K562 (cell line): ENCODE data around the gene NAA38. TPM values are rescaled to one million over a fixed set of nuclear protein-coding genes. Genes with fewer than 3 reads are reported as not detected.

Experiments
- E2F6 ChIP-seq, 2 experiments: IDR thresholded peaks; 2 replicates each; pipeline ENCODE4 v1.6.1; 2011; ENCODE audit warnings: borderline replicate concordance in 1 of 2, control low read depth in 1 of 2, low read depth in 1 of 2, low read length in 1 of 2, mild to moderate bottlenecking in 1 of 2, mixed read lengths in 1 of 2, moderate library complexity in 1 of 2; ENCODE audit not compliant: insufficient read depth in 1 of 2, insufficient read length in 1 of 2, poor library complexity in 1 of 2, severe bottlenecking in 1 of 2; ENCODE audit errors: extremely low read depth in 1 of 2
- ETS1 ChIP-seq: conservative IDR thresholded peaks from 2 replicates; pipeline ENCODE4 v1.6.1; 2011; ENCODE audit warnings: low read depth, mild to moderate bottlenecking, low read length; ENCODE audit not compliant: control insufficient read depth
- FIP1L1 ChIP-seq: fragments of 200-400 bp; formaldehyde crosslinking; IDR thresholded peaks from 2 replicates; pipeline ENCODE4 v1.6.1; 2018; ENCODE audit warnings: mild to moderate bottlenecking, low read depth, low read length; ENCODE audit not compliant: poor library complexity, severe bottlenecking
- GABPA ChIP-seq: fragments of 200-800 bp; sonication (Bioruptor generic); conservative IDR thresholded peaks from 2 replicates; pipeline ENCODE4 v1.6.1; 2016; ENCODE audit warnings: low read depth, missing genetic modification characterization, missing compliant biosample characterization
- HDAC1 ChIP-seq, 2 experiments: fragments of 450-650 bp; IDR thresholded peaks; 2 replicates each; pipeline ENCODE4 v1.6.1; 2016 to 2017; ENCODE audit warnings: inconsistent platforms in 1 of 2, mild to moderate bottlenecking in 1 of 2, moderate library complexity in 1 of 2
- HIVEP1 ChIP-seq: fragments of 250-450 bp; sonication (Bioruptor Pico); IDR thresholded peaks from 2 replicates; pipeline ENCODE4 v1.4.0; 2020; ENCODE audit warnings: mild to moderate bottlenecking
- MTA1 ChIP-seq: fragments of 450-650 bp; IDR thresholded peaks from 2 replicates; pipeline ENCODE4 v1.6.1; 2017; ENCODE audit warnings: borderline replicate concordance
- MYC ChIP-seq, 2 experiments: fragments of 250-450 bp in 1 of 2; sonication (Bioruptor Pico) in 1 of 2; IDR thresholded peaks; 2 replicates each; pipeline versions ENCODE4 v1.5.1 to v1.6.1; 2012 to 2021; ENCODE audit warnings: low read depth in 2 of 2, borderline replicate concordance in 1 of 2, improper control_type of control experiment in 1 of 2, low read length in 1 of 2, mild to moderate bottlenecking in 1 of 2, moderate library complexity in 1 of 2
- NKRF ChIP-seq: fragments of 450-650 bp; IDR thresholded peaks from 2 replicates; pipeline ENCODE4 v1.6.1; 2016; ENCODE audit warnings: borderline replicate concordance
- POLR2A ChIP-seq: fragments of 450-650 bp; conservative IDR thresholded peaks from 2 replicates; pipeline ENCODE4 v1.6.1; 2016
- PRMT5 ChIP-seq: sonication (generic); formaldehyde crosslinking; IDR thresholded peaks from 2 replicates; pipeline ENCODE4 v1.5.0; 2020; ENCODE audit warnings: missing genetic modification reagents
- SAP30 ChIP-seq: fragments of 200-600 bp; sonication (generic); IDR thresholded peaks from 2 replicates; pipeline ENCODE4 v1.6.1; 2012; ENCODE audit warnings: borderline replicate concordance, low read depth, mild to moderate bottlenecking, moderate library complexity, low read length, control low read depth, inconsistent platforms; ENCODE audit not compliant: insufficient read depth, poor library complexity, severe bottlenecking
- SIN3A ChIP-seq, 2 experiments: fragments of 150-350 bp in 1 of 2; IDR thresholded peaks; 2 replicates each; pipeline ENCODE4 v1.6.1; 2011 to 2016; ENCODE audit warnings: borderline replicate concordance in 2 of 2, low read depth in 2 of 2, low read length in 2 of 2, mild to moderate bottlenecking in 2 of 2, moderate library complexity in 2 of 2; ENCODE audit not compliant: control insufficient read depth in 1 of 2
- SUPT5H ChIP-seq: fragments of 450-650 bp; IDR thresholded peaks from 2 replicates; pipeline ENCODE4 v1.6.1; 2016
- TEAD2 ChIP-seq: fragments of 450-650 bp; IDR thresholded peaks from 2 replicates; pipeline ENCODE4 v1.6.1; 2016; ENCODE audit warnings: missing genetic modification characterization, control low read depth, missing compliant biosample characterization
- UBTF ChIP-seq, 2 experiments: IDR thresholded peaks; 2 replicates each; pipeline ENCODE4 v1.6.1; 2012; ENCODE audit warnings: improper control_type of control experiment in 2 of 2, low read depth in 2 of 2, low read length in 2 of 2, borderline replicate concordance in 1 of 2
- ZNF695 ChIP-seq: fragments of 450-650 bp; formaldehyde crosslinking; IDR thresholded peaks from 2 replicates; pipeline ENCODE4 v1.4.0; 2020; ENCODE audit warnings: mild to moderate bottlenecking, moderate library complexity
- polyA plus RNA-seq, 8 experiments: library from polyadenylated mRNA; depleted of rRNA in 4 of 8; stranded (reverse) in 5 of 8; unstranded in 3 of 8; fragments of >200 nt; fragmentation: Nextera tagmentation in 2 of 8; fragmentation: Illumina TruSeq in 1 of 8; extraction: Ambion mirVana in 2 of 8; extraction: Trizol in 1 of 8; gene quantifications; 2 replicates each; pipeline versions ENCODE4 v1.2.1 to v1.2.3, GENCODE V29; 2011 to 2014; ENCODE audit warnings: inconsistent platforms in 1 of 8, missing spikeins in 1 of 8
- total RNA-seq, 7 experiments: library from RNA; depleted of rRNA in 6 of 7; stranded (reverse); fragments of >200 nt in 6 of 7; fragmentation: Illumina TruSeq in 2 of 7; extraction: Trizol in 2 of 7; gene quantifications; 2 replicates each; pipeline versions ENCODE4 v1.2.1 to v1.2.3, GENCODE V29; 2011 to 2021; ENCODE audit warnings: low replicate concordance in 1 of 7

The NAA38 gene
- total and polyA plus RNA-seq, 9 of the 15 experiments (the other 6 are each of a cell fraction or from before 2014, with no cell fraction given): 16.4 to 99.8 (median 57.3) TPM

GRCh38 chr17:7843536-7844291, 13.6 kb downstream of the NAA38 start (continued):
- TF ChIP-seq MYC (IDR thresholded peaks at IDR 0.05; ENCODE audit: low read depth, low read length) (peak; percentile 73; the same call in 1 of the 2 replicates), MYC (CRISPR knock-in tag; IDR thresholded peaks at IDR 0.05; ENCODE audit: borderline replicate concordance, low read depth) (no peak), SIN3A (IDR thresholded peaks at IDR 0.05; ENCODE audit: borderline replicate concordance in 2 of 2, control insufficient read depth in 1 of 2, low read depth in 2 of 2, low read length in 2 of 2) (peak; percentile 75 to 84; a peak in 2 of 4 replicates), PRMT5 (CRISPR knock-in tag) (no peak), ETS1 (0 out of 2 replicates have a peak, but pooled peaks have one; percentile 46), ZNF695 (no peak), HIVEP1 (peak; percentile 54; the same call in 1 of the 2 replicates), NKRF (peak; percentile 85), UBTF (IDR thresholded peaks at IDR 0.05; ENCODE audit: borderline replicate concordance in 1 of 2, low read depth in 2 of 2, low read length in 2 of 2) (0 out of 4 replicates have a peak, but pooled peaks have one; percentile 32 to 44), MTA1 (no peak), GABPA (peak; percentile 72), E2F6 (IDR thresholded peaks at IDR 0.05; ENCODE audit: borderline replicate concordance in 1 of 2, extremely low read depth in 1 of 2, insufficient read depth in 1 of 2, insufficient read length in 1 of 2, low read depth in 1 of 2, low read length in 1 of 2, poor library complexity in 1 of 2, severe bottlenecking in 1 of 2) (peak in 1 of 2 experiments; percentile 31), TEAD2 (tag) (no peak), SUPT5H (no peak; the same call in 1 of the 2 replicates), FIP1L1 (peak; percentile 7), SAP30 (peak; percentile 86), POLR2A (peak; percentile 42; the same call in 1 of the 2 replicates), HDAC1 (IDR thresholded peaks at IDR 0.05) (peak; percentile 65 to 93; a peak in 3 of 4 replicates)
